ENCODE measurements around the gene PRAMEF11.

DNA sequence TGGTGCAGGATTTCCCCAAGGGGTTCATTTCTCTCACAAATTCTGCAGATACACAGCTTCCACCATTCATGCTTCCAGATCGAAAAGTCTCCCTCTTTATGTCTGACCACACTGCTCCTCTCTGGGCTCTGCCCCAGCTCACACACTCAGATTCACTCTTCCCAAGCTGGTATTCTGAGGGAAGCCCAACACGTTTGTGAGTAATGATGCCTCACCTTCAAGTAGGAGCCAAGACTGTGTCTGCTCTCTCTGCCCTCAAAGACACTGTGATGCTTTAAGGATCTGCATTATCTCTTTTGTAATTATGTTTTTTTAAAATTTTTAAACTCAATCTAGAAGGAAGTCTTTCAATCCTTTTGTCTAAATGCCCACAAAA lies 19.8 kb downstream of the PRAMEF11 start:
- TF ChIP-seq JUND (IDR thresholded peaks at IDR 0.05) (no peak), CTCF (IDR thresholded peaks at IDR 0.05; ENCODE audit: low read depth, low read length, missing input control) (no peak), YY1 (IDR thresholded peaks at IDR 0.05) (no peak), RXRA (IDR thresholded peaks at IDR 0.05) (no peak), GABPA (IDR thresholded peaks at IDR 0.05 in 1 of 2, conservative IDR thresholded peaks at IDR 0.05 in 1 of 2) (no peak), TAF1 (conservative IDR thresholded peaks at IDR 0.05) (no peak), SP1 (IDR thresholded peaks at IDR 0.05) (no peak), RAD21 (IDR thresholded peaks at IDR 0.05) (no peak), HNF4A (conservative IDR thresholded peaks at IDR 0.05) (no peak), NR2F2 (IDR thresholded peaks at IDR 0.05) (no peak)
- TF ChIP-seq, protein P1, sequence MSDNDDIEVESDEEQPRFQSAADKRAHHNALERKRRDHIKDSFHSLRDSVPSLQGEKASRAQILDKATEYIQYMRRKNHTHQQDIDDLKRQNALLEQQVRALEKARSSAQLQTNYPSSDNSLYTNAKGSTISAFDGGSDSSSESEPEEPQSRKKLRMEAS (IDR thresholded peaks at IDR 0.05) = no peak
- TF ChIP-seq, protein P2, sequence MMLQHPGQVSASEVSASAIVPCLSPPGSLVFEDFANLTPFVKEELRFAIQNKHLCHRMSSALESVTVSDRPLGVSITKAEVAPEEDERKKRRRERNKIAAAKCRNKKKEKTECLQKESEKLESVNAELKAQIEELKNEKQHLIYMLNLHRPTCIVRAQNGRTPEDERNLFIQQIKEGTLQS (IDR thresholded peaks at IDR 0.05) = no peak

Measured in liver (tissue), 3 donors.